GM12872 (cell line): ENCODE data around the gene GYG2.

Experiments used
- CTCF ChIP-seq: IDR thresholded peaks from 3 replicates; pipeline ENCODE4 v1.5.1; 2011; ENCODE audit warnings: low read depth, mild to moderate bottlenecking, low read length, moderate library complexity; ENCODE audit not compliant: insufficient read depth

GYG2 gene

GRCh38 chrX:2913118-2913517, 84.4 kb downstream of the GYG2 start:
- no peak for TF ChIP-seq CTCF

DNA sequence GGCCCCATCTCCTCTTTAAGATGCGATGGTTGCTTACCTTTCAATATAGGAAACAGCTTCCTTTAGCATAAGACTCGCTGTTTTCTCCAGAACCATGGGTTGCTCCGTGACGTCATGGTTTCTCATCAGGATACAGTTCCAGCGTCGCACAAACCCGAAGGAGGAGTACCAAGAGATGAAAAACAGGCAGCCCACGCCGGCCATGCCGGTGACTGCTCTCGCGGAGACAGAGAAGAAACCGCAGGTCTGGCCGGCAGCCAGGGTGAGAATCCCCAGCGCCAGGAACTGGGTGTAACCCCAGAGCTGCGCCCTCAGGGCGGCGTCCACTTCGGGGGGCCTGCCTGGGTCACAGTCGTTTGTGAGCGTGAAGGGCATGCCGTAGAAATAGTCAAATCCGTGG, 89.0 kb downstream of the GYG2 start:
- no peak for TF ChIP-seq CTCF

GRCh38 chrX:2921193-2921592, 92.5 kb downstream of the GYG2 start:
- TF ChIP-seq CTCF, result no peak

DNA sequence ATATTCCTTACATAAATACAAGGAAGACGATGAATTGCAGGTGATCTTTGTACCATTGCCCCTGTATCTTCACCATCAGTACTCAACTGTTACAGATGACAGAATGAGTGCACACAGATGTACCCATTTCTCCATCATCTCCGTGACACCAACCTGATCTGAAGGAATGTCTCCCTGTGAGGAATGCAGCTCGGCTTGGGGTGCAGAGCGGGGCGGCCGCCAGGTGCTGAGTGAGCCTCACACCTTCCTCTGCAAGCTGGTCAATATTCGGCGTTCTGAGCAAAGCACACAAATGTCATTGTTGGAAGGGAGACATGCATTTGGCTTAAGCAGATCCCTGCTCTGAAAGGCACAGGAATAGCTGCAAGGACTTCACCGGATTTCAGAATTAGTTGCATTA, 93.0 kb downstream of the GYG2 start:
- no peak for TF ChIP-seq CTCF

DNA sequence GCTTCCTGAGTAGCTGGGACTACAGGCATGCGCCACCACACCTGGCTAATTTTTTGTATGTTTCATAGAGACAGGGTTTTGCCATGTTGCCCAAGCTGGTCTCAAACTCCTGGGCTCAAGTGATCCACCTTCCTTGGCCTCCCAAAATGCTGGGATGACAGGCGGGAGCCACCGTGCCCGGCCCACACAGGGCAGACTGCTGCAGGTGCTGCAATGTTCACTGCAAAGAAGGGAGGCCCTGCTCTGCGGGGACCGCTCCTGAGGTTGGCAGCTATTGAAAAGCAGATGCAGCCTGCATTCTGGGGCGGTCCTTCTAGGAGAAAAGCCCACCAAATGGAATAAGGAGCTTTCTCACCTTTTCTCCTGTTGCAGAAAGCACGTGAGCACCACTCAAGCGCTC, 95.4 kb downstream of the GYG2 start:
- TF ChIP-seq CTCF, result no peak

DNA sequence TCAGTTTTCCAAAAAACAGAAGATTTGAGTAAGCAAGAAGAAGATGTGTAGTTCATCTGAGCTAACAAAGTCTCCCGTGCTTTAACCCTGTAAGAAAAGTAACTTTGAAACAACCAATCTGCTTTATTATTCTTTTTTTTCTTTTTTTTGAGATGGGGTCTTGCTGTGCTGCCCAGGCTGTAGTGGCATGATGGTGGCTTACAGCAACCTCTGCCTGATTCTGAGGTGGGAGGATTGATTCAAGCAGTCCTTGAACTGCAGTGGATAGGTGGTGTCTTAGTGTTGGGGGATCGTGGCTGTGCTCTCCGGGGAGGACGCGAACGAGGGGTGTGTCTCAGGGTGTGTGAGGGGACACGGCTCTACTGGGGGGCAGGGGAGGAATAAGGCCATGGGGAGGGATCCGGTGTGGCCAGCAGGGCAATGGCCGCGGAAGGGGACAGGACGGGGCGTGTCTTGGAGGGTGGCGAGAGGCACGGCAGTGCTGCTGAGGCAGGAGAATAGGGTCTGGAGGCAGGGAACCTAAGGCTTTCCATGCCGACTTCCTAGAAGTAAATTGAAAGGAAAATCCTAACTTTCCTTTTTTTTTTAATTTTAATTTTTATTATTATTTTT, 98.0 kb downstream of the GYG2 start:
- no peak for TF ChIP-seq CTCF

- no peak for TF ChIP-seq CTCF
Measured at GRCh38 chrX:2928191-2928582, 99.5 kb downstream of the GYG2 start.
